Caki2 (cell line): ENCODE results near the gene TNS3. TPM values are rescaled to one million over a fixed set of nuclear protein-coding genes. Genes with fewer than 3 reads are reported as not detected.

ENCODE experiments used
- DNase-seq: peaks from one replicate; pipeline ENCODE4 v3.0.0-alpha.2; 2015; ENCODE audit warnings: low read depth
- in situ Hi-C: cut with HindIII; loops from 2 replicates; pipeline ENCODE4 v1.10.0; 2016; ENCODE audit warnings: low sequenced_read_pairs, low pct_unique_long_range_greater_than_20kb, mixed read lengths
- total RNA-seq: library from RNA; depleted of rRNA; stranded (reverse); fragments of >200 nt; shearing (Covaris generic); gene quantifications from 2 replicates; pipeline ENCODE4 v1.2.3, GENCODE V29; 2014; ENCODE audit warnings: low replicate concordance

TNS3 gene
- total RNA-seq, 1 experiment from 2014 or later: 50.5 TPM

- no peak for DNase-seq
- in situ Hi-C loops: no loop called here
These were observed 230.4 kb downstream of the TNS3 start for GRCh38 chr7:47351233-47352154.

GRCh38 chr7:47350425-47350824 is 231.5 kb downstream of the TNS3 start:
- in situ Hi-C loops: no loop called here
- no peak for DNase-seq

GRCh38 chr7:47349401-47349800 is 232.5 kb downstream of the TNS3 start:
- in situ Hi-C loops: no loop called here

GRCh38 chr7:47347816-47348385 is 234.0 kb downstream of the TNS3 start:
- DNase-seq: no peak
- in situ Hi-C loops: no loop called here

More at GRCh38 chr7:47349401-47349800, 232.5 kb downstream of the TNS3 start:
- no peak for DNase-seq

- DNase-seq: no peak
- in situ Hi-C loops: no loop called here
These were observed 234.6 kb downstream of the TNS3 start for GRCh38 chr7:47347346-47347745.

GRCh38 chr7:47346377-47346914 is 235.5 kb downstream of the TNS3 start:
- in situ Hi-C loops: no loop called here
- DNase-seq: no peak

- in situ Hi-C loops: no loop called here
- DNase-seq: no peak
These were observed 236.0 kb downstream of the TNS3 start for GRCh38 chr7:47345857-47346298.

GRCh38 chr7:47344171-47344955 is 237.5 kb downstream of the TNS3 start:
- in situ Hi-C loops: no loop called here
- no peak for DNase-seq

GRCh38 chr7:47343061-47343455 is 238.9 kb downstream of the TNS3 start:
- in situ Hi-C loops: no loop called here

GRCh38 chr7:47342296-47343060 is 239.4 kb downstream of the TNS3 start:
- DNase-seq: no peak
- in situ Hi-C loops: no loop called here

More at GRCh38 chr7:47343061-47343455, 238.9 kb downstream of the TNS3 start:
- DNase-seq: no peak

- in situ Hi-C loops: no loop called here
- no peak for DNase-seq
These were observed 241.4 kb downstream of the TNS3 start for GRCh38 chr7:47340517-47340916.

GRCh38 chr7:47338026-47338425 is 243.9 kb downstream of the TNS3 start:
- no peak for DNase-seq
- in situ Hi-C loops: no loop called here

- DNase-seq: peak; percentile 50
- in situ Hi-C loops: no loop called here
These were observed 244.4 kb downstream of the TNS3 start for GRCh38 chr7:47337531-47337930.

GRCh38 chr7:47336472-47337425 is 245.2 kb downstream of the TNS3 start:
- DNase-seq: no peak
- in situ Hi-C loops: no loop called here

GRCh38 chr7:47335557-47336471 is 246.1 kb downstream of the TNS3 start:
- in situ Hi-C loops: no loop called here
- no peak for DNase-seq

GRCh38 chr7:47335071-47335470 is 246.8 kb downstream of the TNS3 start:
- in situ Hi-C loops: no loop called here
- no peak for DNase-seq
